Endothelial cell of umbilical vein (primary cell): ENCODE results near the gene PRKAR1B. TPM values are rescaled to one million over a fixed set of nuclear protein-coding genes. Genes with fewer than 3 reads are reported as not detected.
A peak's percentile ranks its signal among the peaks of the same experiment; 100 is the strongest.

Source experiments
- BruUV-seq: library from RNA; stranded (reverse); fragments of 400-500 nt; replicated peaks from 2 replicates; lab custom pipeline; 2021; lab: Mats Ljungman, UMichigan
- CTCF ChIA-PET: fragments of 300-600, 350-600 bp; sonication (Branson Sonifier 250); formaldehyde crosslinking; loops from one replicate; lab custom pipeline; 2021; ENCODE audit warnings: antibody characterized with exemption, inconsistent platforms; lab: Charles Lee
- POLR2A ChIA-PET: fragments of 300-600, 350-600 bp; sonication (Branson Sonifier 250); formaldehyde crosslinking; loops from one replicate; lab custom pipeline; 2021; ENCODE audit warnings: antibody characterized with exemption, inconsistent platforms; lab: Charles Lee
- DNase-seq: peaks from one replicate; pipeline ENCODE4 v3.0.0-alpha.2; 2011; ENCODE audit warnings: low read depth, low spot score
- FAIRE-seq: peaks from 2 replicates; lab custom pipeline; 2011; peaks lifted over from hg19 to GRCh38; lab: Jason Lieb, UNC
- H2AFZ ChIP-seq: 2 replicates; pipeline ENCODE4 v1.6.0; 2012; ENCODE audit warnings: low read depth, low read length, control low read depth, inconsistent platforms
- H3K27ac ChIP-seq: 2 replicates; pipeline ENCODE4 v1.5.1; 2011; ENCODE audit warnings: low read depth, mild to moderate bottlenecking, control low read depth, low read length, moderate library complexity; ENCODE audit not compliant: insufficient read depth
- H3K27me3 ChIP-seq, 2 experiments: 2 replicates each; pipeline versions ENCODE4 v1.6.0 to v1.6.1; 2011; ENCODE audit warnings: low read length in 2 of 2, mixed read lengths in 1 of 2; ENCODE audit not compliant: control insufficient read depth in 2 of 2, insufficient read depth in 2 of 2
- H3K36me3 ChIP-seq, 2 experiments: 2 replicates in 1 of 2; 3 replicates in 1 of 2; pipeline ENCODE4 v1.5.1; 2011; ENCODE audit warnings: low read length in 2 of 2, mild to moderate bottlenecking in 1 of 2, moderate library complexity in 1 of 2; ENCODE audit not compliant: control insufficient read depth in 2 of 2, insufficient read depth in 2 of 2; ENCODE audit errors: extremely low read depth in 1 of 2
- H3K4me1 ChIP-seq: 3 replicates; pipeline ENCODE4 v1.5.1; 2011; ENCODE audit warnings: mild to moderate bottlenecking, low read length; ENCODE audit not compliant: control insufficient read depth, insufficient read depth; ENCODE audit errors: extremely low read depth
- H3K4me2 ChIP-seq: 2 replicates; pipeline ENCODE4 v1.6.1; 2011; ENCODE audit warnings: low read length, control low read depth, mixed read lengths; ENCODE audit not compliant: insufficient read depth
- H3K4me3 ChIP-seq, 3 experiments: fragments of 200-600 bp in 1 of 3; sonication (generic), shearing (Covaris generic) in 1 of 3; replicated peaks in 1 of 3; 2 replicates each; pipeline ENCODE4 v1.5.1; 2011 to 2016; ENCODE audit warnings: control low read depth in 3 of 3, low read length in 3 of 3, mild to moderate bottlenecking in 2 of 3, inconsistent platforms in 1 of 3, low read depth in 1 of 3, moderate library complexity in 1 of 3; ENCODE audit not compliant: insufficient read depth in 1 of 3
- H3K79me2 ChIP-seq: 2 replicates; pipeline ENCODE4 v1.6.0; 2012; ENCODE audit warnings: low read length, inconsistent platforms; ENCODE audit not compliant: control insufficient read depth, insufficient read depth
- H3K9ac ChIP-seq: replicated peaks from 2 replicates; pipeline ENCODE3; 2011; ENCODE audit warnings: low read length, control low read depth; ENCODE audit not compliant: insufficient read depth; ENCODE audit errors: extremely low read depth
- H3K9me1 ChIP-seq: replicated peaks from 3 replicates; pipeline ENCODE4 v1.6.0; 2011; ENCODE audit warnings: mild to moderate bottlenecking, low read length; ENCODE audit not compliant: control insufficient read depth, insufficient read depth; ENCODE audit errors: extremely low read depth
- H3K9me3 ChIP-seq: replicated peaks from 2 replicates; pipeline ENCODE4 v1.5.1; 2012; ENCODE audit warnings: low read length, inconsistent platforms; ENCODE audit not compliant: control insufficient read depth, insufficient read depth
- H4K20me1 ChIP-seq: replicated peaks from 2 replicates; pipeline ENCODE3; 2011; ENCODE audit warnings: mild to moderate bottlenecking, low read length; ENCODE audit not compliant: control insufficient read depth, insufficient read depth; ENCODE audit errors: extremely low read depth
- CTCF ChIP-seq, 2 donors: IDR thresholded peaks; 1 replicate in 1 of 2; 2 replicates in 1 of 2; pipeline ENCODE4 v1.5.1; 2011; ENCODE audit warnings: low read length in 2 of 2, mild to moderate bottlenecking in 2 of 2, moderate library complexity in 2 of 2, control low read depth in 1 of 2, inconsistent platforms in 1 of 2, low read depth in 1 of 2; ENCODE audit not compliant: insufficient read depth in 1 of 2; ENCODE audit errors: extremely low read depth in 1 of 2
- EZH2 ChIP-seq: IDR thresholded peaks from 2 replicates; pipeline ENCODE4 v1.6.1; 2012; ENCODE audit warnings: borderline replicate concordance, low read depth, mild to moderate bottlenecking, moderate library complexity, low read length, inconsistent platforms; ENCODE audit not compliant: severe bottlenecking
- FOS ChIP-seq: IDR thresholded peaks from 2 replicates; pipeline ENCODE4 v1.6.1; 2011; ENCODE audit warnings: mild to moderate bottlenecking, low read length, moderate library complexity, borderline replicate concordance; ENCODE audit not compliant: insufficient read depth
- GATA2 ChIP-seq: IDR thresholded peaks from 2 replicates; pipeline ENCODE4 v1.7.0; 2011; ENCODE audit warnings: low read depth, mild to moderate bottlenecking, moderate library complexity, mixed read lengths, low read length; ENCODE audit not compliant: insufficient read length, insufficient read depth
- JUN ChIP-seq: IDR thresholded peaks from 2 replicates; pipeline ENCODE4 v1.6.1; 2011; ENCODE audit warnings: borderline replicate concordance, low read depth; ENCODE audit not compliant: insufficient read length, insufficient read depth
- MYC ChIP-seq: IDR thresholded peaks from one replicate; pipeline ENCODE4 v1.6.1; 2011; ENCODE audit warnings: mild to moderate bottlenecking, low read depth, low read length
- POLR2A ChIP-seq: IDR thresholded peaks from 2 replicates; pipeline ENCODE4 v1.6.1; 2012; ENCODE audit warnings: low read depth, mild to moderate bottlenecking, control low read depth, low read length
- POLR2AphosphoS5 ChIP-seq: IDR thresholded peaks from 2 replicates; pipeline ENCODE4 v1.6.1; 2012; ENCODE audit warnings: low read depth, mild to moderate bottlenecking, control low read depth, low read length, moderate library complexity; ENCODE audit not compliant: insufficient read depth
- dilution Hi-C: fragments of 300-500 bp; cut with MboI; formaldehyde crosslinking; loops from one replicate; pipeline ENCODE4 v1.15.0; 2019; ENCODE audit warnings: low sequenced_read_pairs; ENCODE audit not compliant: extremely low pct_ligation_motif_present
- intact Hi-C: fragments of 100-400 bp; cut with micrococcal nuclease; formaldehyde crosslinking; loops from one replicate; pipeline ENCODE4 v1.10.0; 2022
- polyA plus RNA-seq, 4 experiments: library from polyadenylated mRNA; depleted of rRNA in 3 of 4; stranded (reverse) in 3 of 4; unstranded in 1 of 4; fragments of >200 nt; gene quantifications; 2 replicates each; pipeline versions ENCODE4 v1.2.1 to v1.2.3, GENCODE V29; 2011 to 2012; ENCODE audit warnings: missing spikeins in 1 of 4
- total RNA-seq: library from RNA; stranded (reverse); gene quantifications from 2 replicates; pipeline ENCODE4 v1.2.3, GENCODE V29; 2021
- TF ChIP-seq, protein P1 (sequence below): IDR thresholded peaks from 2 replicates; pipeline ENCODE4 v1.6.1; 2011; ENCODE audit not compliant: insufficient read depth, insufficient read length

PRKAR1B gene
- total and polyA plus RNA-seq, 2 donors (not counting 3 experiments of a cell fraction or from before 2014, with no cell fraction given), result 15.4 to 29.2 TPM

- dilution Hi-C loops (no loop called here), intact Hi-C loops (no loop called here)
- Histone ChIP-seq H3K4me3 (no peak overlapping the region), H3K27ac (no peak overlapping the region), H3K4me2 (no peak overlapping the region), H3K9me3 (no peaks in the 10 kb centered on the region), H3K79me2 (peaks cover 10% of the 10 kb centered on the region), H3K36me3 (peaks cover 2 to 18% of the 10 kb centered on the region in 2 experiments), H3K9ac (no peak overlapping the region), H3K9me1 (no peaks in the 10 kb centered on the region), H4K20me1 (no peaks in the 10 kb centered on the region), H3K27me3 (no peaks in the 10 kb centered on the region), H3K4me1 (peaks cover 4% of the 10 kb centered on the region), H2AFZ (no peak overlapping the region)
- FAIRE-seq (peak; percentile 73), DNase-seq (peak; percentile 62)
- ChIA-PET CTCF (interaction anchor here (1.0 to 1.1 kb wide), 2 partner anchors 416 to 427 kb away, joined by 4 to 5 read pairs; no protein-coding TSS in a partner anchor), POLR2A (no interaction called here)
- TF ChIP-seq MYC (no peak), POLR2AphosphoS5 (no peak), EZH2 (no peak), CTCF (IDR thresholded peaks at IDR 0.05; ENCODE audit: extremely low read depth in 1 of 2, insufficient read depth in 1 of 2, low read depth in 1 of 2, low read length in 2 of 2) (no peak), GATA2 (no peak), JUN (no peak), POLR2A (no peak), FOS (no peak)
- TF ChIP-seq, protein P1, sequence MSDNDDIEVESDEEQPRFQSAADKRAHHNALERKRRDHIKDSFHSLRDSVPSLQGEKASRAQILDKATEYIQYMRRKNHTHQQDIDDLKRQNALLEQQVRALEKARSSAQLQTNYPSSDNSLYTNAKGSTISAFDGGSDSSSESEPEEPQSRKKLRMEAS, result no peak
- BruUV-seq, result no TSS peak
Measured at GRCh38 chr7:749140-749551, 22.1 kb upstream of the PRKAR1B start.
